Measurements from ENCODE around the gene ANO10.
"Not testable (repeated sequence)": the region's sequence is repeated elsewhere in the genome, so short reads cannot be mapped to it uniquely, and the experiment has no call there.

The ANO10 gene, protein sequence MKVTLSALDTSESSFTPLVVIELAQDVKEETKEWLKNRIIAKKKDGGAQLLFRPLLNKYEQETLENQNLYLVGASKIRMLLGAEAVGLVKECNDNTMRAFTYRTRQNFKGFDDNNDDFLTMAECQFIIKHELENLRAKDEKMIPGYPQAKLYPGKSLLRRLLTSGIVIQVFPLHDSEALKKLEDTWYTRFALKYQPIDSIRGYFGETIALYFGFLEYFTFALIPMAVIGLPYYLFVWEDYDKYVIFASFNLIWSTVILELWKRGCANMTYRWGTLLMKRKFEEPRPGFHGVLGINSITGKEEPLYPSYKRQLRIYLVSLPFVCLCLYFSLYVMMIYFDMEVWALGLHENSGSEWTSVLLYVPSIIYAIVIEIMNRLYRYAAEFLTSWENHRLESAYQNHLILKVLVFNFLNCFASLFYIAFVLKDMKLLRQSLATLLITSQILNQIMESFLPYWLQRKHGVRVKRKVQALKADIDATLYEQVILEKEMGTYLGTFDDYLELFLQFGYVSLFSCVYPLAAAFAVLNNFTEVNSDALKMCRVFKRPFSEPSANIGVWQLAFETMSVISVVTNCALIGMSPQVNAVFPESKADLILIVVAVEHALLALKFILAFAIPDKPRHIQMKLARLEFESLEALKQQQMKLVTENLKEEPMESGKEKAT

GRCh38 chr3:43621656-43622432 is at the start of gene ANO10:
TSS of gene ANO10 (minus strand) at chr3:43622011. CDS start at chr3:43605852, 16,159 bp downstream.
- peak; percentile 91 to 95 (median 92) for DNase-seq

GRCh38 chr3:43670635-43671522 is 49.1 kb upstream of the ANO10 start:
- DNase-seq: no peak

DNA sequence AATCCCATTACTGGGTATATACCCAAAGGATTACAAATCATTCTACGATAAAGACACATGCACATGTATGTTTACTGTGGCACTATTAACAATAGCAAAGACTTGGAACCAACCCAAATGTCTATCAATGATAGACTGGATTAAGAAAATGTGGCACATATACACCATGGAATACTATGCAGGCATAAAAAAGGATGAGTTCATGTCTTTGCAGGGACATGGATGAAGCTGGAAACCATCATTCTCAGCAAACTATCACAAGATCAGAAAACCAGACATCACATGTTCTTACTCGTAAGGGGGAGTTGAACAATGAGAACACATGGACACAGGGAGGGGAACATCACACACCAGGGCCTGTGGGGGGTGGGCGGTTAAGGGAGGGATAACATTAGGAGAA is 43.2 kb upstream of the ANO10 start:
- not testable (repeated sequence) for DNase-seq

- not testable (repeated sequence) for DNase-seq
These were observed 39.6 kb upstream of the ANO10 start for GRCh38 chr3:43661376-43661775.

DNA sequence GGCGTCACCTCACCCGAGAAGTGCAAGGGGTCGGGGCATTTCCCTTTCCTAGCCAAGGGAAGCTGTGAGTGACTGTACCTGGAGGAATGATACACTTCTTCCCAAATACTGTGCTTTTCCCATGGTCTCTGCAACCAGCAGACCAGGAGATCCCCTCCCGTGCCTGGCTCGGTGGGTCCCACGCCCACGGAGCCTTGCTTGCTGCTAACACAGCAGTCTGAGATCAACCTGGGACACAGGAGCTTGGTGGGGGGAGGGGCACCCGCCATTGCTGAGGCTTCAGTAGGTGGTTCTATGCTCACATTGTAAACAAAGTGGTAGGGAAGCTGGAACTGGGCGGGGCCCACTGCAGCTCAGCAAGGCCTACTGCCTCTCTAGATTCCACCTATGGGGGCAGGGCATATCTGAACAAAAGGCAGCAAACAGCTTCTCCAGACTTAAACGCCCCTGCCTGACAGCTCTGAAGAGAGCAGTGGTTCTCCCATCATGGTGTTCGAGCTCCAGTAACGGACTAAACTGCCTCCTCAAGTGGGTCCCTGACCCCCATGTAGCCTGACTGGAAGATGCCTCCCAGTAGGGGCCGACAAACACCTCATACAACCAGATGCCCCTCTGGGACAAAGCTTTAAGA is 37.6 kb upstream of the ANO10 start:
- DNase-seq: no peak

DNA sequence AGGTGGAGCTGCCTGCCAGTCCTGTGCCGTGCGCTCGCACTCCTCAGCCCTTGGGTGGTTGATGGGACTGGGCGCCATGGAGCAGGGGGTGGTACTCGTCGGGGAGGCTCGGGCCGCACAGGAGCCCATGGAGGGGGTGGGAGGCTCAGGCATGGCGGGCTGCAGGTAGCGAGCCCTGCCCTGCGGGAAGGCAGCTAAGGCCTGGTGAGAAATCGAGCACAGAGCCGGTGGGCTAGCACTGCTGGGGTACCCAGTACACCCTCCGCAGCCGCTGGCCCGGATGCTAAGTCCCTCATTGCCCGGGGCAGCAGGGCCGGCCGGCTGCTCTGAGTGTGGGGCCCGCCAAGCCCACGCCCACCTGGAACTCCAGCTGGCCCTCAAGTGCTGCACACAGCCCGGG is 34.6 kb upstream of the ANO10 start:
- not testable (repeated sequence) for DNase-seq

GRCh38 chr3:43650345-43650744 is 28.5 kb upstream of the ANO10 start:
- no peak for DNase-seq

GRCh38 chr3:43649365-43649968 is 27.7 kb upstream of the ANO10 start:
- DNase-seq: no peak

GRCh38 chr3:43648957-43649356 is 27.1 kb upstream of the ANO10 start:
- DNase-seq: no peak

GRCh38 chr3:43647331-43648166 is 25.7 kb upstream of the ANO10 start:
- DNase-seq: no peak

DNA sequence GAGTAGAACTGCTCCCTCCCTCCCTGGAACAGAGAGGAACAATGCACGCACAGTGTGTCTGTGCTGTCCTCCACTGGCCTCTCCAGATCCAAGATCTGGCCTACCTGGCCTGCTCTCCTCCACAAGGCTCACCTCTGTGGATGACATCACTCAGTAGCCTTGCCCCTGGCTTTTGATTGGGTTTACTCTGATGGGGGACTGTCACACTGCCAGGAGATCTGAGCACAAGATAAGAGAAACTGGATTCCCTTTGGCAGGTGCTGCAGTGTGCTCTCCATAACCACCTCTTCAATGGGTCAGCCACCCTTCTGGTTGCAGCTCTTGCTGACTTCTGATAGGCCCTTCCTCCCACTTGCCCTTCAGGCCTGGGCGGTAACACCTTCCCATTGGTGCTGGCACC is 22.6 kb upstream of the ANO10 start:
- DNase-seq: no peak

DNA sequence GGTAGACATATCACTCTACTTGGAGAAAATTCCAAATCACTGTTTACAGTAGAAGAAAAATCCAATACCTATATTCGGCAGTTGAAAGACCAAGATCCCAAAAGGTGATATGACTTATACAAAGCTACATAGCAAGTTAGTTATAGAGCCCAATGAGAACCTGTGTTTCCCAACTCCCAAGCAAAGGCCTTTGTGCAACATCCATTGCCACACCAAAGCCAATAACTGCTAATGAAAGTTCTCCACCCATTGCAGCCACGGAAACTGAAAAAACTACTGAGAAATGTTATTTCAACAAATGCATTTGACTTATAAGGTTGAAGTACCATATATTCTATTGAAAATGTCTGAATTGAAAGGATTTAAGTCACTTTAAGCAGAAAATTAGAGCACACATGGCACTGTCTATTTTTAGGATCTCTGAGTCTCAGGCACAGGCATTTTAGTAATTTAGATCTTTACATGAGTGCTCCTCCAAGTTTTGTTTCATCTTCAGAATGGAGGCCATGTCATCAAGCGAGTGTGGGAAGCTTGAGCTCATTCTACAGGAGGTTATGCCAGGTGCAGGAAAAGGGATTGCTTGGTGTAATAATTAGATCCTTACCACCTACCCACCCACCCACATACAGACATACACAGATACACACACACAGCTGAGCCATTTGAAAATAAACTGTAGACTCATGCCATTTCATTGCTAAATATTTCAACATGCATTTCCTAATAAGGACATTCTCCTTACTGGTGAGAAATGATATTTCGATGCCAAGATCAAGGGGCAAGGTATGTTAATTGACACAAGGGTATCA is 19.7 kb upstream of the ANO10 start:
- no peak for DNase-seq

GRCh38 chr3:43640681-43641080 is 18.9 kb upstream of the ANO10 start:
- no peak for DNase-seq

DNA sequence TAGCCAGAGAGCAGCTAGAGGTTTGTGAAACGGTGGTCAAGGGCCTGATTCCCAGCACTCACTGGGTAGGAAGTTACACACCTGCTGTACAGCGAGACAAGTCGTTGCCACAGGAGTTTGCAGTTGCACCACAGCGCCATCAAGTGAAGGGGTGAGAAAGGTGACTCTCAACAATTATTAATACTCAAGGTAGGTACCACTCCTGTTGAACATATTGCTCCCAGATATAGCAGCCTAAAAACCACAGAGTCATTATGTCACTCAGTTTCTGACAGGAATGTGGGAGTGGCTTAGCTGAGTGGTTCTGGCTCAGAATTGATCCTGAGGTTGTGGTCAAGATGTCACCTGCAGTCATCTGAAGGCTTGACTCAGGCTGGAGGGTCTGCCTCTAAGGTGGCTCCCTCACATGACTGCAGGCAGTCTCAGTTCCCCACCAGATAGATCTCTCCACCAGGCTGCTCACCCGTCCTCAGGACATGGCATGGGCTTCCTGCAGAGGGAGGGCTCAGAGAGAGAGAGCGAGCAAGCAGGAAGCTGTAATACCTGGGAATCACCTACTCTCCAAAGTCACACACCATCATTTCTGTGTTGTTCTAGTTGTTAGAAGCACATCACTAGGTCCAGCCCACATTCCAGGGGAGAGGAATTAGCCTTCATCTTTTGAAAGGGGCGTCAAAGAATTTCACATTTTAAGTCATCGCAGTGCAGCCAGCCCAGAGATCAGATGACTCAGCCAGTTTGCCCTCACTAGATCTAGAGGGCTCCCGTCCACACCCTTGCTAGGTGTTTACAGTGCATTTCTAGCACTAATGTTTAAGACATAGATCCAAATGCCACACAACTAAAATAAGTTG is 17.0 kb upstream of the ANO10 start:
- no peak for DNase-seq

DNA sequence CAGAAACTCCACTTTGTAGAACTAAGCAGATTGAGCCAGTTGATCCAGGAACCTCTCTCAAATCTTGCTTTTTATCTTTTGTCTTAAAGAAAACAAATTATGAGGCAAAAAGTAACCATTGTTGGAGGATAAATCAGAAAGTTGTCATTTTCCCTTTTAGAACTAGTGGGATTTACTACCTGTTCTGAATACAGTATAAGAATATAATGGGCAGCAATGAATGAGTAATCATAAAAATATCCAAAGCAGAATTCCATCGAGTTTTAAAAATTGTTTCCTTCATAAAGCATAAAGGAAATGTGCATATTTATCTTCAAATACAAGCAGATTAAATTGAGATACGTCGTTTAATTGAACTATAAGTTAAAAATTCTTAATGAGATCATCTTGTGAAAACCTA is 15.9 kb upstream of the ANO10 start:
- DNase-seq: no peak

GRCh38 chr3:43632986-43633385 is 11.2 kb upstream of the ANO10 start:
- no peak for DNase-seq

GRCh38 chr3:43632269-43632733 is 10.5 kb upstream of the ANO10 start:
- DNase-seq: no peak

GRCh38 chr3:43629741-43630140 is 7.9 kb upstream of the ANO10 start:
- DNase-seq: no peak

- DNase-seq: no peak
These were observed 7.4 kb upstream of the ANO10 start for GRCh38 chr3:43629257-43629656.

Data from activated CD4-positive, CD25-positive, alpha-beta regulatory T cell (primary cell).